Measurements from ENCODE around the gene MTG1. TPM values are rescaled to one million over a fixed set of nuclear protein-coding genes. Genes with fewer than 3 reads are reported as not detected.

MTG1 gene
- total RNA-seq, 1 donor from 2014 or later: 21.9 TPM

DNA sequence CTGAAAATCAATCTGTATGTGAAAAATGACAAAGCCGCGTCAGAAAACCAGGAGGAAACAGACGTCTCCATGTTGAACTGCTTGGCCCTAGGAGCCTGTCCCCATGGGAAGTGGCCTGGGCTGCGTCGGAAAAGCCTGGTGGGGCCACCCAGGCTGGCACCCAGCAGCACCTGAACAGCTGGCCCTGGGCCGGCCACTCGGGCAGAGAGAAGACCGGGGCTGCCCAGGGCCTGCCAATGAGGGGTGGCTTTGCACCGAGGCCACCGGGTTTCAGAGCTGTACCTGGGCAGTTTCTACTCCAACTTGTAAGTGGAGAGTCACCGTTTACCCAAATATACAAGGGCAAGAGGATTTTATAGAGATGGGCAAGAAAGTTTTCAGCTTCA, 35.0 kb upstream of the MTG1 start:
- Histone ChIP-seq H3K27ac (ENCODE audit: low read depth, low read length) (no peak overlapping the region), H3K9me3 (ENCODE audit: control insufficient read depth in 3 of 3, low read length in 3 of 3) (no peaks in the 10 kb centered on the region), H3K4me1 (ENCODE audit: control insufficient read depth in 3 of 3, insufficient read depth in 3 of 3, low read length in 3 of 3) (peaks cover 3 to 10% (median 5%) of the 10 kb centered on the region in 3 donors), H3K27me3 (ENCODE audit: control insufficient read depth in 3 of 3, insufficient read depth in 3 of 3, low read length in 3 of 3) (peaks cover 10 to 28% (median 13%) of the 10 kb centered on the region in 3 donors), H3K4me3 (ENCODE audit: low read length in 3 of 3) (no peak overlapping the region), H3K9ac (ENCODE audit: low read depth in 1 of 3, low read length in 3 of 3) (no peak overlapping the region), H3K36me3 (ENCODE audit: control insufficient read depth in 3 of 3, insufficient read depth in 3 of 3, low read length in 3 of 3) (peaks cover 14 to 16% (median 15%) of the 10 kb centered on the region in 3 donors)

DNA sequence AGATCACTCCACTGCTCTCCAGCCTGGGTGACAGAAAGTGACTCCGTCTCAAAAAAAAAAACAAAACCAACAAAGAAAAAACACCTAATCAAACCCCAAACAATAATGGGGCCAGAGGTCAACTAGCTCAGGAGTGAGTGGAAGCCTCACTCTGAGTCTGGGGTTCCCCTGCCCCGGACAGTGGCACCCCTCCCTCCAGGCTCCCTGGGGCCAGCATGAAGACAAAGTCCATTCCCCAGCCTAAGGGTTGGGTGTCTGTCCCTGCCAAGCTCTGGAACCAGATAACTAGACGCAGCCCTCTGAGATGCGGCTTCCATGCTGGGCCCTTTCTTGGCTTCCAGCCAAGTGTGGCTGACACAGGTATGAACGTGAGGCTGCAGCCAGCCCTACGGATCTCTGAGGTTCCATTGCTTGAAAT, 34.4 kb upstream of the MTG1 start:
- no peaks in the 10 kb centered on the region for H3K9me3 ChIP-seq (ENCODE audit: control insufficient read depth in 3 of 3, low read length in 3 of 3)
- peaks cover 10 to 24% (median 10%) of the 10 kb centered on the region in 3 donors for H3K27me3 ChIP-seq (ENCODE audit: control insufficient read depth in 3 of 3, insufficient read depth in 3 of 3, low read length in 3 of 3)
- no peak overlapping the region for H3K27ac ChIP-seq (ENCODE audit: low read depth, low read length)
- no peak overlapping the region for H3K4me3 ChIP-seq (ENCODE audit: low read length in 3 of 3)
- H3K36me3 ChIP-seq (ENCODE audit: control insufficient read depth in 3 of 3, insufficient read depth in 3 of 3, low read length in 3 of 3): peaks cover 17 to 20% (median 19%) of the 10 kb centered on the region in 3 donors
- no peak overlapping the region for H3K9ac ChIP-seq (ENCODE audit: low read depth in 1 of 3, low read length in 3 of 3)
- H3K4me1 ChIP-seq (ENCODE audit: control insufficient read depth in 3 of 3, insufficient read depth in 3 of 3, low read length in 3 of 3): peaks cover 3 to 10% (median 5%) of the 10 kb centered on the region in 3 donors

DNA sequence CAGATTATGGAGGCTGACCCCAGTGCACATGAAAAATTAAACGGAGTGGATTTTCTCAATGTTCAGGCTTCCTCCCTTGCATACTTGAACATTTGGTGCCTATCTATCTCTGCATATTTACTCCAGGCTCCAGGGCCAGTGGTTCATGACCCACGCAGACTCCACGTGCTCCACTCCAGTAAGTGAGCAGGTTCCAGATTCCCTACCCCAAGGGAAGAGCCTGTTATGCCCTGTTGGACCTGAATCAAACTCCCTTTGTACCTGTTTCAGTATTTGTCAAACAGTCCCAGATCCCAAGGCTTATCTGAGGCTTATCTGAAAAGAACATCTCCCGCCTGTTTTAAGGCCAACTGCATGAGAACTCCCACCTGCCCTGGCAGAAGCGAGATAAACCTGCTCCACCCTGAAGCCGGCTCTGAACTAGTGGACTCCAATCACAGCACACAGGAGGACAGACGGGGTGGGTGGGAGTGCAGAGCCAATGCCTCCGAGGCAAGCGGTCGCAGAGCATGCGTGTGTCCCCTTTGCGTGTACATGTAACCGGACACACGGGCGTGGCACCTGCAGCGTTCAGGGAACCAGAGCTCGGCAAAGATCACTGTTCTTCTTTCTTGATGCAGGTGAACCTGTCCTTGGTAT, 33.9 kb upstream of the MTG1 start:
- Histone ChIP-seq H3K4me3 (ENCODE audit: low read length in 3 of 3) (no peak overlapping the region), H3K9ac (ENCODE audit: low read depth in 1 of 3, low read length in 3 of 3) (no peak overlapping the region), H3K36me3 (ENCODE audit: control insufficient read depth in 3 of 3, insufficient read depth in 3 of 3, low read length in 3 of 3) (peaks cover 22 to 25% (median 24%) of the 10 kb centered on the region in 3 donors), H3K9me3 (ENCODE audit: control insufficient read depth in 3 of 3, low read length in 3 of 3) (no peaks in the 10 kb centered on the region), H3K27me3 (ENCODE audit: control insufficient read depth in 3 of 3, insufficient read depth in 3 of 3, low read length in 3 of 3) (peaks cover 10 to 19% (median 10%) of the 10 kb centered on the region in 3 donors), H3K4me1 (ENCODE audit: control insufficient read depth in 3 of 3, insufficient read depth in 3 of 3, low read length in 3 of 3) (peaks cover 3 to 10% (median 5%) of the 10 kb centered on the region in 3 donors), H3K27ac (ENCODE audit: low read depth, low read length) (no peak overlapping the region)

DNA sequence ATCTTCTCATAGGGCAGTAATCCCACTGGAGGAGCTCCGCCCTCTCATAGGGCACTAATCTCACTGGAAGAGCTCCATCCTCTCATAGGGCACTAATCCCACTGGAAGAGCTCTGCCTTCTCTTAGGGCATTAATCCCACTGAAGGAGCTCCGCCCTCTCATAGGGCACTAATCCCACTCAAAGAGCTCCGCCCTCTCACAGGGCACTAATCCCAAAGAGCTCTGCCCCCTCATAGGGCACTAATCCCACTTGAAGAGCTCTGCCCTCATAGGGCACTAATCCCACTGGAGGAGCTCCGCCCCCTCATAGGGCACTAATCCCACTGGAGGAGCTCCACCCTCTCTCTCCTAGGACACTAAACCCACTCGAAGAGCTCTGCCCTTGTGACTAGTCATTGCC, 32.7 kb upstream of the MTG1 start:
- no peak overlapping the region for H3K27ac ChIP-seq (ENCODE audit: low read depth, low read length)
- peaks cover 5 to 11% (median 5%) of the 10 kb centered on the region in 3 donors for H3K27me3 ChIP-seq (ENCODE audit: control insufficient read depth in 3 of 3, insufficient read depth in 3 of 3, low read length in 3 of 3)
- H3K9ac ChIP-seq (ENCODE audit: low read depth in 1 of 3, low read length in 3 of 3): no peak overlapping the region
- H3K4me3 ChIP-seq (ENCODE audit: low read length in 3 of 3): no peak overlapping the region
- H3K4me1 ChIP-seq (ENCODE audit: control insufficient read depth in 3 of 3, insufficient read depth in 3 of 3, low read length in 3 of 3): peaks cover 3 to 10% (median 5%) of the 10 kb centered on the region in 3 donors
- H3K9me3 ChIP-seq (ENCODE audit: control insufficient read depth in 3 of 3, low read length in 3 of 3): no peaks in the 10 kb centered on the region
- peaks cover 34 to 36% (median 36%) of the 10 kb centered on the region in 3 donors for H3K36me3 ChIP-seq (ENCODE audit: control insufficient read depth in 3 of 3, insufficient read depth in 3 of 3, low read length in 3 of 3)

DNA sequence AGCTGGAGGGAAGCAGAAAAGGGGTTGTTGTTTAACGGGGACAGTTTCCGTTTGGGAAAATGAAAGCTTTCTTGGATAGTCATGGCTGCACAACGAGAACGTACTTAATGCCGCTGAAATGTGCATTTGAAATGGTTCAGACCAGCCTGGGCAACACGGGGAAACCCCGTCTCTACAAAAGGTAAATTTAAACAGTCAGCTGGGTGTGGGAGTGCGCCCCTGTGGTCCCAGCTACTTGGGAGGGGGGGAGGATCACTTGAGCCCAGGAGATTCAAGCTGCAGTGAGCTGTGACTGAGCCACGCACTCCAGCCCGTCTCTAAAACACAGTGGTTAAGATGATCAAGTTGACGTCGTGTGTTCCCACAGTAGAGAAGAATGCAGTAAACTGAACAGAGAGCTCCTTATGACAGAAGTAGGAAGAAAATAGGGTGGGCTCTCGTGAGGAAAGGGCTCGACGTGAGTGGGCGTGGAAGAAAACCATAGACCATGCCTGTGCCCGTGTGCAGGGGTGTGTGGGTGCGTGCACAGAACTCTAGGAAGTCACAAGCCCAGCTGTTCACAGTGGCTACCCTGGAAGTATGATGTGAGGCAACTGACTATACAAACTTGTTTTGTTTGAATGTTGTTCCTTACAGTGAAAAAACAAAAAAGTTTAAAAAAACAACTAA, 32.0 kb upstream of the MTG1 start:
- Histone ChIP-seq H3K9ac (ENCODE audit: low read depth in 1 of 3, low read length in 3 of 3) (no peak overlapping the region), H3K4me3 (ENCODE audit: low read length in 3 of 3) (no peak overlapping the region), H3K36me3 (ENCODE audit: control insufficient read depth in 3 of 3, insufficient read depth in 3 of 3, low read length in 3 of 3) (peaks cover 39 to 43% (median 41%) of the 10 kb centered on the region in 3 donors), H3K27ac (ENCODE audit: low read depth, low read length) (no peak overlapping the region), H3K9me3 (ENCODE audit: control insufficient read depth in 3 of 3, low read length in 3 of 3) (no peaks in the 10 kb centered on the region), H3K4me1 (ENCODE audit: control insufficient read depth in 3 of 3, insufficient read depth in 3 of 3, low read length in 3 of 3) (peaks cover 0 to 4% (median 0%) of the 10 kb centered on the region in 3 donors), H3K27me3 (ENCODE audit: control insufficient read depth in 3 of 3, insufficient read depth in 3 of 3, low read length in 3 of 3) (peaks cover 0 to 4% (median 0%) of the 10 kb centered on the region in 3 donors)

GRCh38 chr10:133362846-133363245, 31.1 kb upstream of the MTG1 start:
- H3K9ac ChIP-seq (ENCODE audit: low read depth in 1 of 3, low read length in 3 of 3): no peak overlapping the region
- H3K36me3 ChIP-seq (ENCODE audit: control insufficient read depth in 3 of 3, insufficient read depth in 3 of 3, low read length in 3 of 3): peaks cover 40 to 45% (median 43%) of the 10 kb centered on the region in 3 donors
- H3K4me3 ChIP-seq (ENCODE audit: low read length in 3 of 3): no peak overlapping the region
- no peaks in the 10 kb centered on the region for H3K9me3 ChIP-seq (ENCODE audit: control insufficient read depth in 3 of 3, low read length in 3 of 3)
- H3K4me1 ChIP-seq (ENCODE audit: control insufficient read depth in 3 of 3, insufficient read depth in 3 of 3, low read length in 3 of 3): no peaks in the 10 kb centered on the region
- H3K27ac ChIP-seq (ENCODE audit: low read depth, low read length): no peak overlapping the region
- no peaks in the 10 kb centered on the region for H3K27me3 ChIP-seq (ENCODE audit: control insufficient read depth in 3 of 3, insufficient read depth in 3 of 3, low read length in 3 of 3)

DNA sequence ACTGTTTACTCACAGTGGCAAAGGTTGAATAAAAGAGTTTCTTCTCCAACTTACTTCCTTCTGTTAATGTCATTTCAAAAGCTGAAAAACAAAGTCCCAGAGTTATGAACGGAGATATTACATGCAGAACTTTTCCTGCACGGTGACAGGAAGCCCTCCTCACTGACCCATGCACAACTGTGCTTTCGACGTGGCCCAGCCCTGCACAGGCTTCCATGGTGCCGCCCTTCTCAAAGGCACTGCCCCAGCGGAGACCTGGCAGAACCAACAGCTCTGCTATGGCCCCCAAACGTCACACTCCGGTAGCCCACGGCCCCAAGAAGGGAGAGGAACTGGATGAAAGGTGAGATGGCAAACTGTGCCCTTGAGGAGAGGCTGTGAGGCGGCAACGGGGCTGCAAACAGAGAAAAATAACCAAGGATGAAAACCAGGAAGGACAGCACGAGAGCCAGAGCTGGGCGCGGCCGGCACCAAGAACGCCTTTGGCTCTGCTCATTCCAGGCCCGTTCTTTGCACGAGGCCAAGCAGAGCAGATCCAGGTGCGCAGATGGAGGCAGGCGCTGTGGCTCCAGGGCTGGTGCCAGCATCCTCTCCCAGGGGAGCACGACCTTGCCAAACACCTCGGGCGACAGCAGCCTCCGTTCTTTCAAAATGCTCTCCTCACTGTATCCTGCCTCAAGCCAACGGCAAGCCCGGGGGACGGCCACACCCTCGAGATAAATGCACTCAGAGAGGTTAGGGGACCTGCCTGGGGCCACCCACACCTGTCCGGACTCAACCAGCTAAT, 29.1 kb upstream of the MTG1 start:
- peaks cover 58 to 63% (median 59%) of the 10 kb centered on the region in 3 donors for H3K36me3 ChIP-seq (ENCODE audit: control insufficient read depth in 3 of 3, insufficient read depth in 3 of 3, low read length in 3 of 3)
- no peaks in the 10 kb centered on the region for H3K4me1 ChIP-seq (ENCODE audit: control insufficient read depth in 3 of 3, insufficient read depth in 3 of 3, low read length in 3 of 3)
- H3K9ac ChIP-seq (ENCODE audit: low read depth in 1 of 3, low read length in 3 of 3): no peak overlapping the region
- H3K4me3 ChIP-seq (ENCODE audit: low read length in 3 of 3): no peak overlapping the region
- H3K27ac ChIP-seq (ENCODE audit: low read depth, low read length): no peak overlapping the region
- H3K27me3 ChIP-seq (ENCODE audit: control insufficient read depth in 3 of 3, insufficient read depth in 3 of 3, low read length in 3 of 3): no peaks in the 10 kb centered on the region
- H3K9me3 ChIP-seq (ENCODE audit: control insufficient read depth in 3 of 3, low read length in 3 of 3): no peaks in the 10 kb centered on the region

DNA sequence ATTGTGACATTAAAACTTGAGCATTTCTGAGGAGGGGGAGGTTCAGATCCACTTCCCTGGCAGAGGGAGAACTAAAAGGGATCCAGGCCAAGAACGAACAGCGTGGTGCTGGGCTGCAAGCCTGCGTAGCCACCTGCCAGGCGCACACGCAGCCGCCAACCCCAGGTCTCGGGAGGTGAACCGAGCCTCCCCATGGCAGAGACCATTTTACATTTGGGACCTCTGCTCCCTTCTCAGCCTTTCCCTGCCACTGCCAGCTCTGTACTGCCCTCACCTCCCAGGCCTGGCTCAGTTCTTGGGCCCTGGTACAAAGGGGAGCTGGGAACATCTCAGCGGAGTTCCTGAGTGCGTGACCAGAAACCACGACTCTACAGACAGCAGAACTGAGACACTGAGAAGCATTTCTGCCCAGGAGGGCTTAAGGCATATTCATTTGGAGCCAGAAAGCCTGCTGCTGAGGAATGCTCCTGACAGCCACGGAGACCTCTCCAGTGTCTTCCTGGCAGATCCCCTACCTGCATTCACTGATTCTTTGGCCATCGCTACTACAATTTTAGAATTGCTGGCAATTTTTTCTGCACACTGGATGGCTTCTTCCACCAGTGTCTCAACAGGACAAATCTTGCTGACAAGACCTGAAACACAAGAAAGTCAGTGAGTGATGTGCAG, 28.4 kb upstream of the MTG1 start:
- Histone ChIP-seq H3K36me3 (ENCODE audit: control insufficient read depth in 3 of 3, insufficient read depth in 3 of 3, low read length in 3 of 3) (peaks cover 66 to 71% (median 66%) of the 10 kb centered on the region in 3 donors), H3K4me1 (ENCODE audit: control insufficient read depth in 3 of 3, insufficient read depth in 3 of 3, low read length in 3 of 3) (no peaks in the 10 kb centered on the region), H3K27me3 (ENCODE audit: control insufficient read depth in 3 of 3, insufficient read depth in 3 of 3, low read length in 3 of 3) (no peaks in the 10 kb centered on the region), H3K9me3 (ENCODE audit: control insufficient read depth in 3 of 3, low read length in 3 of 3) (no peaks in the 10 kb centered on the region), H3K27ac (ENCODE audit: low read depth, low read length) (no peak overlapping the region), H3K9ac (ENCODE audit: low read depth in 1 of 3, low read length in 3 of 3) (no peak overlapping the region), H3K4me3 (ENCODE audit: low read length in 3 of 3) (no peak overlapping the region)

- H3K36me3 ChIP-seq (ENCODE audit: control insufficient read depth in 3 of 3, insufficient read depth in 3 of 3, low read length in 3 of 3): peaks cover 66 to 73% (median 67%) of the 10 kb centered on the region in 3 donors
- no peak overlapping the region for H3K4me3 ChIP-seq (ENCODE audit: low read length in 3 of 3)
- H3K27me3 ChIP-seq (ENCODE audit: control insufficient read depth in 3 of 3, insufficient read depth in 3 of 3, low read length in 3 of 3): no peaks in the 10 kb centered on the region
- no peaks in the 10 kb centered on the region for H3K4me1 ChIP-seq (ENCODE audit: control insufficient read depth in 3 of 3, insufficient read depth in 3 of 3, low read length in 3 of 3)
- no peak overlapping the region for H3K27ac ChIP-seq (ENCODE audit: low read depth, low read length)
- H3K9ac ChIP-seq (ENCODE audit: low read depth in 1 of 3, low read length in 3 of 3): no peak overlapping the region
- H3K9me3 ChIP-seq (ENCODE audit: control insufficient read depth in 3 of 3, low read length in 3 of 3): no peaks in the 10 kb centered on the region
These were observed 27.9 kb upstream of the MTG1 start for GRCh38 chr10:133366130-133366478.
